Choroid plexus epithelial cell (primary cell): ENCODE measurements around the gene PHB1.

Experiments used
- DNase-seq: peaks from one replicate; pipeline ENCODE4 v3.0.0-alpha.2; 2010; ENCODE audit warnings: low read depth
- H3K4me3 ChIP-seq: 2 replicates; pipeline ENCODE4 v1.5.1; 2011; ENCODE audit warnings: low read depth, mild to moderate bottlenecking, control low read depth, low read length, moderate library complexity
- CTCF ChIP-seq: conservative IDR thresholded peaks from 2 replicates; pipeline ENCODE4 v1.5.1; 2011; ENCODE audit warnings: low read depth, mild to moderate bottlenecking, control low read depth, inconsistent platforms, low read length, moderate library complexity

PHB1 gene

GRCh38 chr17:49403514-49404289 is 11.0 kb downstream of the PHB1 start:
- TF ChIP-seq CTCF: no peak
- no peak overlapping the region for H3K4me3 ChIP-seq
- DNase-seq: peak; percentile 27

- DNase-seq: no peak
- no peak for TF ChIP-seq CTCF
Measured at GRCh38 chr17:49402706-49403105, 12.0 kb downstream of the PHB1 start.

GRCh38 chr17:49401971-49402611 is 12.6 kb downstream of the PHB1 start:
- no peak for TF ChIP-seq CTCF
- H3K4me3 ChIP-seq: no peak overlapping the region
- DNase-seq: no peak

More at GRCh38 chr17:49402706-49403105, 12.0 kb downstream of the PHB1 start:
- H3K4me3 ChIP-seq: no peak overlapping the region

GRCh38 chr17:49399995-49400394 is 14.7 kb downstream of the PHB1 start:
- no peak for TF ChIP-seq CTCF
- DNase-seq: no peak
- no peak overlapping the region for H3K4me3 ChIP-seq

GRCh38 chr17:49397586-49397985 is 17.1 kb downstream of the PHB1 start:
- TF ChIP-seq CTCF: no peak
- DNase-seq: no peak
- H3K4me3 ChIP-seq: no peak overlapping the region

GRCh38 chr17:49393491-49394255 is 21.0 kb downstream of the PHB1 start:
- no peak for TF ChIP-seq CTCF
- H3K4me3 ChIP-seq: no peak overlapping the region
- DNase-seq: no peak
